SH-SY5Y (cell line): Measurements from ENCODE around the gene PGM3.

Source experiments
- GATA2 ChIP-seq: IDR thresholded peaks from 2 replicates; pipeline ENCODE4 v1.6.1; 2011; ENCODE audit warnings: mild to moderate bottlenecking, low read depth, low read length
- GATA3 ChIP-seq: IDR thresholded peaks from 2 replicates; pipeline ENCODE4 v1.6.1; 2011; ENCODE audit warnings: low read depth, mild to moderate bottlenecking, low read length, moderate library complexity

DNA sequence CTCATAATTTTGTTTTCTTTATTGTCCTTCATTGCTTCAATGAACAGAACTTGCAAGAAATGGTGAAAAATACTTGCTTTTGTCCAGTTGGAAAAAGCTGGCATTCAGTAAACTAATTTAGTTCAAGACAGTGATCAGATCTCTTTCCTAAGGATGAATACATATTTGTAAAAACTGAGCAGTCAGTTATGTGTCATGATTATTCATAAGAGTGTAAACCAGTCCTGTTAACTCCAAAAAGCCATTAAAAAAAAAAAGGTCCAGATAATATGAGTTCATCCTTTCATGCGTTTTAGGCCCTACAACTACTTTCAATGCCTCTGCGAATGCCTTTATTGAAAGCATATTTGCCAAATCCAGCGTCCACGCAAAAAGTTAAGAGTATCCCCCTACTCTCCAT is 609 bp downstream of the PGM3 start:
- TF ChIP-seq GATA3 (no peak), GATA2 (no peak)
